PC-9 (cell line): ENCODE data around the gene STAMBPL1. TPM values are rescaled to one million over a fixed set of nuclear protein-coding genes. Genes with fewer than 3 reads are reported as not detected.

Experiments
- BruUV-seq: library from RNA; stranded (reverse); fragments of 400-500 nt; replicated peaks from 2 replicates; lab custom pipeline; 2021; lab: Mats Ljungman, UMichigan
- CTCF ChIA-PET: fragments of 300-600 bp; sonication (Branson Sonifier 250); formaldehyde crosslinking; loops from one replicate; lab custom pipeline; 2022; ENCODE audit warnings: antibody characterized with exemption; lab: Charles Lee
- POLR2A ChIA-PET: fragments of 300-600 bp; sonication (Branson Sonifier 250); formaldehyde crosslinking; loops from one replicate; lab custom pipeline; 2022; ENCODE audit warnings: antibody characterized with exemption; ENCODE audit not compliant: unreplicated experiment; lab: Charles Lee
- DNase-seq, 2 experiments: peaks; one replicate each; pipeline versions ENCODE4 v3.0.0 to v3.0.0-alpha.2; 2015 to 2022; ENCODE audit warnings: mixed read lengths in 1 of 2
- H2AFZ ChIP-seq: fragments of 200-600 bp; sonication (generic); 2 replicates; pipeline ENCODE4 v1.8.1; 2017; ENCODE audit warnings: antibody characterized with exemption
- H3F3A ChIP-seq: fragments of 200-600 bp; sonication (generic); 2 replicates; pipeline ENCODE4 v1.8.1; 2017; ENCODE audit warnings: antibody characterized with exemption, mild to moderate bottlenecking, low read depth; ENCODE audit not compliant: insufficient read depth
- H3K27ac ChIP-seq: fragments of 200-600 bp; sonication (generic); 2 replicates; pipeline ENCODE4 v1.6.1; 2016; ENCODE audit warnings: mixed run types
- H3K27me3 ChIP-seq: fragments of 200-600 bp; sonication (generic); 2 replicates; pipeline ENCODE4 v1.6.1; 2016; ENCODE audit warnings: low read depth, mixed run types; ENCODE audit not compliant: insufficient read depth
- H3K36me3 ChIP-seq: fragments of 200-600 bp; sonication (generic); 2 replicates; pipeline ENCODE4 v1.6.1; 2016; ENCODE audit warnings: low read depth, mixed run types
- H3K4me1 ChIP-seq: fragments of 200-600 bp; sonication (generic); replicated peaks from 2 replicates; pipeline ENCODE4 v1.6.1; 2016; ENCODE audit warnings: mixed run types; ENCODE audit not compliant: insufficient read depth
- H3K4me2 ChIP-seq: fragments of 200-600 bp; sonication (generic); 2 replicates; pipeline ENCODE4 v1.6.1; 2017; ENCODE audit warnings: mixed run types
- H3K4me3 ChIP-seq: fragments of 200-600 bp; sonication (generic); 2 replicates; pipeline ENCODE4 v1.6.1; 2016; ENCODE audit warnings: mixed run types
- H3K79me2 ChIP-seq: fragments of 200-600 bp; sonication (generic); 2 replicates; pipeline ENCODE4 v1.6.1; 2017; ENCODE audit warnings: low read depth, mixed run types
- H3K9me2 ChIP-seq: fragments of 200-600 bp; sonication (generic); 2 replicates; pipeline ENCODE4 v1.8.1; 2017; ENCODE audit warnings: mild to moderate bottlenecking; ENCODE audit not compliant: insufficient read depth
- H3K9me3 ChIP-seq: fragments of 200-600 bp; sonication (generic); 2 replicates; pipeline ENCODE4 v1.8.1; 2016; ENCODE audit warnings: low read depth; ENCODE audit not compliant: insufficient read depth
- H4K20me1 ChIP-seq: fragments of 200-600 bp; sonication (generic); 2 replicates; pipeline ENCODE4 v1.8.1; 2017; ENCODE audit not compliant: insufficient read depth
- CTCF ChIP-seq: fragments of 200-600 bp; sonication (generic); conservative IDR thresholded peaks from 2 replicates; pipeline ENCODE4 v1.6.1; 2017; ENCODE audit warnings: mixed run types, antibody characterized with exemption, mild to moderate bottlenecking, moderate library complexity
- EZH2 ChIP-seq: fragments of 200-600 bp; sonication (generic); IDR thresholded peaks from 2 replicates; pipeline ENCODE4 v1.8.0; 2017; ENCODE audit warnings: antibody characterized with exemption, low read depth
- intact Hi-C: fragments of 100-400 bp; cut with micrococcal nuclease; formaldehyde crosslinking; loops from one replicate; pipeline ENCODE4 v1.10.0; 2022; ENCODE audit not compliant: unreplicated experiment
- total RNA-seq: library from RNA; stranded (reverse); gene quantifications from 2 replicates; pipeline ENCODE4 v1.2.3, GENCODE V29; 2021

STAMBPL1 gene
- total RNA-seq, 1 experiment from 2014 or later, result 7.4 TPM

DNA sequence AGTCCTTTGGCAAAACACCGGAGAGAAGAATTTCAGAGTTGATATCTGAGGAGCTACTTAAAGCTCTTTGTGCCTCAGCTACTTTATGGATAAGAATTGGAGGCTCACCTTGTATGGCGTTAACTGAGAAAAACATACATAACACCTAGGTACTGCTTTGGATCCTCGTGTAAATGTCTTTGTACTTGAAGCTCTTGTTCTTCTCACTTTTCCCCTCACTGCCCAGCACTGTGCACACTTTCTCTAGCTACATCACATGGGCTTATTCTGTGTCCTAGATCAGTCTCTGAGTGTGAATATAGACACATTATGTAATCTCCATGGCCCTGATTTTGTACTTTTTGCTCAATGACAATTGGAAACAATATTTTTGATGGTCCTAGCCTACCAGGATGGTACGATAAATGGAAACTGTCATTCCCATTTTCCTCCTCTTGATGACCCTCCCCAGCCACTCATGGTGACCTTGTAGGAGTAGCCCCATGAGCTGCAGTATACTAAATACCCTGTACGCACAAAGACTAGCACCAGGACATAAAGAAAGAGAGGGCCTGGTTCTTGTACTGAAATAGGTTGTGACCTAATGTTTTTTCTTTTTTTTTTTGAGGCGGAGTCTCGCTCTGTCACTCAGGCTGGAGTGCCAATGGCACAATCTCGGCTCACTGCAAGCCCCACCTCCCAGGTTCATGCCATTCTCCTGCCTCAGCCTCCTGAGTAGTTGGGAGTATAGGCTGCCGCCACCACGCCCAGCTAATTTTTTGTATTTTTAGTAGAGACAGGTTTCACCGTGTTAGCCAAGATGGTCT is 22.1 kb downstream of the STAMBPL1 start:
- CTCF ChIA-PET, result no interaction called here
- Histone ChIP-seq H3K27ac (no peak overlapping the region), H4K20me1 (no peaks in the 10 kb centered on the region), H3K4me1 (peaks cover 11% of the 10 kb centered on the region), H2AFZ (no peak overlapping the region), H3K27me3 (no peaks in the 10 kb centered on the region), H3K9me2 (no peaks in the 10 kb centered on the region), H3K4me2 (no peak overlapping the region), H3F3A (peaks cover 2% of the 10 kb centered on the region; the same call in 1 of the 2 replicates), H3K79me2 (0 out of 2 replicates have a peak, but pooled peaks cover 4% of the 10 kb centered on the region), H3K9me3 (no peaks in the 10 kb centered on the region), H3K4me3 (no peak overlapping the region), H3K36me3 (no peaks in the 10 kb centered on the region; the same call in 1 of the 2 replicates)
- no peak for DNase-seq
- intact Hi-C loops, result no loop called here
- BruUV-seq, result no TSS peak
- POLR2A ChIA-PET, result interaction anchor here (0.6 kb wide), 1 partner anchor 21 kb away, joined by 3 read pairs; no protein-coding TSS in a partner anchor
- TF ChIP-seq EZH2 (no peak), CTCF (no peak)

GRCh38 chr10:88903715-88904114 is 23.7 kb downstream of the STAMBPL1 start:
- Histone ChIP-seq H3K9me3 (no peaks in the 10 kb centered on the region), H3F3A (no peaks in the 10 kb centered on the region), H3K36me3 (no peaks in the 10 kb centered on the region; the same call in 1 of the 2 replicates), H3K79me2 (0 out of 2 replicates have a peak, but pooled peaks cover 4% of the 10 kb centered on the region), H3K4me1 (no peaks in the 10 kb centered on the region), H3K4me2 (no peak overlapping the region), H4K20me1 (no peaks in the 10 kb centered on the region), H2AFZ (no peak overlapping the region), H3K27ac (no peak overlapping the region), H3K9me2 (no peaks in the 10 kb centered on the region), H3K27me3 (no peaks in the 10 kb centered on the region), H3K4me3 (no peak overlapping the region)
- BruUV-seq, result no TSS peak
- no peak for DNase-seq
- ChIA-PET POLR2A (no interaction called here), CTCF (no interaction called here)
- intact Hi-C loops, result no loop called here
- no peak for TF ChIP-seq CTCF
- no peak for TF ChIP-seq EZH2

DNA sequence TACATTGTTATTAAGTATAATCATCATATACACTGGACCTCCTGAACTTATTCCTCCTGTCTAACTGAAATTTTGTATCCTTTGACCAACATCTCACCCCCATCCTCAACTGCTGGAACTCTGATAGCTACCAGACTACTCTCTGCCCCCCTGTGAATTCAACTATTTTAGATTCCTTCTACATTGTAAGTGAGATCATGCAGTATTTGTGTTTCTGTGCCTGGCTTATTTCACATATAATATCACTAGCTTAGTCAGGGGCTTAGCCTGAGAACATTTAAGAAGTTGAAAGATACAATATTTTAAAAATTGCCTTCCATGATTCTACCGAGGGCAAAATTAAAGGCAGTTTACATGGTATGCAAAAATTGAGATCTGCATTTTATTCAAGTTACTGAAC is 26.9 kb downstream of the STAMBPL1 start:
- no peak overlapping the region for H3K4me3 ChIP-seq
- H3K27me3 ChIP-seq, result no peaks in the 10 kb centered on the region
- intact Hi-C loops, result no loop called here
- no peaks in the 10 kb centered on the region for H3F3A ChIP-seq
- DNase-seq, result no peak
- TF ChIP-seq CTCF (no peak), EZH2 (no peak)
- no peaks in the 10 kb centered on the region for H3K36me3 ChIP-seq
- no peaks in the 10 kb centered on the region for H3K79me2 ChIP-seq
- no peaks in the 10 kb centered on the region for H4K20me1 ChIP-seq
- no peak overlapping the region for H3K27ac ChIP-seq
- no peaks in the 10 kb centered on the region for H3K4me1 ChIP-seq
- BruUV-seq, result no TSS peak
- CTCF ChIA-PET, result interaction anchor here (0.6 kb wide), 1 partner anchor 24 kb away, joined by 3 read pairs; no protein-coding TSS in a partner anchor
- no peak overlapping the region for H2AFZ ChIP-seq
- no peak overlapping the region for H3K4me2 ChIP-seq
- POLR2A ChIA-PET, result no interaction called here
- no peaks in the 10 kb centered on the region for H3K9me2 ChIP-seq
- H3K9me3 ChIP-seq, result no peaks in the 10 kb centered on the region
